Gastrocnemius medialis (tissue), 4 donors: ENCODE data around the gene MRPS2. TPM values are rescaled to one million over a fixed set of nuclear protein-coding genes. Genes with fewer than 3 reads are reported as not detected.

Source experiments
- ATAC-seq, 2 donors: fragments of 150-250 bp; one replicate each; pipeline ENCODE4 v1.9.1; 2016
- DNase-seq, 2 donors: peaks; one replicate each; pipeline ENCODE4 v3.0.0-alpha.2; 2019
- H3K27ac ChIP-seq, 4 donors: fragments of 200-600 bp; sonication (generic); 1 replicate in 1 of 4; 2 replicates in 3 of 4; pipeline ENCODE4 v1.5.1; 2016 to 2018; ENCODE audit warnings: mild to moderate bottlenecking in 2 of 4, moderate library complexity in 1 of 4
- H3K27me3 ChIP-seq, 3 donors: fragments of 200-600 bp; sonication (generic) in 2 of 3; 1 replicate in 1 of 3; 2 replicates in 2 of 3; pipeline versions ENCODE4 v1.5.1 to v1.6.0; 2016 to 2019; ENCODE audit warnings: mild to moderate bottlenecking in 1 of 3, moderate library complexity in 1 of 3
- H3K36me3 ChIP-seq, 2 donors: fragments of 200-600 bp; sonication (generic) in 1 of 2; one replicate each; pipeline ENCODE4 v1.5.1; 2017 to 2018
- H3K4me1 ChIP-seq, 2 donors: fragments of 200-600 bp; sonication (generic) in 1 of 2; one replicate each; pipeline ENCODE4 v1.5.1; 2016 to 2017; ENCODE audit warnings: mild to moderate bottlenecking in 2 of 2
- H3K4me3 ChIP-seq, 4 donors: fragments of 200-600 bp; sonication (generic) in 3 of 4; 1 replicate in 1 of 4; 2 replicates in 3 of 4; pipeline ENCODE4 v1.5.1; 2016 to 2019; ENCODE audit warnings: mild to moderate bottlenecking in 2 of 4
- H3K9me3 ChIP-seq, 3 donors: fragments of 200-600 bp; sonication (generic) in 2 of 3; 1 replicate in 1 of 3; 2 replicates in 2 of 3; pipeline ENCODE4 v1.5.1; 2016 to 2019
- POLR2A ChIP-seq, 2 donors: fragments of 450-650 bp; IDR thresholded peaks; one replicate each; pipeline ENCODE4 v1.6.1; 2017; ENCODE audit warnings: antibody characterized with exemption in 2 of 2, mild to moderate bottlenecking in 2 of 2, moderate library complexity in 2 of 2
- in situ Hi-C, 4 donors: fragments of 200-750 bp; cut with MboI; loops; one replicate each; pipeline versions ENCODE4 v1.15.0 to v1.8.0; 2017; ENCODE audit warnings: low sequenced_read_pairs in 4 of 4
- intact Hi-C: fragments of 100-400 bp; cut with DNase I; formaldehyde crosslinking; loops from one replicate; pipeline ENCODE4 v1.15.1; 2023; ENCODE audit warnings: low total_unique reads
- total RNA-seq, 4 donors: library from RNA; depleted of rRNA; stranded (reverse); fragments of >200 nt; gene quantifications; one replicate each; pipeline versions ENCODE4 v1.1.0 to v1.2.3, GENCODE V29; 2016
- TF ChIP-seq, protein P1 (sequence below), 5 experiments: fragments of 450-650 bp in 3 of 5; fragments of 200-600 bp in 2 of 5; sonication (generic) in 2 of 5; IDR thresholded peaks in 4 of 5; conservative IDR thresholded peaks in 1 of 5; 1 replicate in 4 of 5; 2 replicates in 1 of 5; pipeline ENCODE4 v1.5.1; 2016 to 2019; ENCODE audit warnings: antibody characterized with exemption in 5 of 5, mild to moderate bottlenecking in 3 of 5, moderate library complexity in 3 of 5

The MRPS2 gene
- total RNA-seq, 4 donors from 2014 or later, result 48.8 to 108 (median 69.5) TPM

- H3K27me3 ChIP-seq, result peaks cover 0 to 7% (median 0%) of the 10 kb centered on the region in 3 donors
Measured at GRCh38 chr9:135519179-135519971, 18.9 kb downstream of the MRPS2 start.

GRCh38 chr9:135520916-135521607 is 20.6 kb downstream of the MRPS2 start, which contains the start of gene LCN1:
TSS of gene LCN1 (plus strand) at chr9:135521440. CDS start at chr9:135521498, 58 bp downstream.
- intact Hi-C loops, result no loop called here
- ATAC-seq, result no peak

More at GRCh38 chr9:135519179-135519971, 18.9 kb downstream of the MRPS2 start:
- Histone ChIP-seq H3K4me3 (no peak overlapping the region), H3K4me1 (no peaks in the 10 kb centered on the region), H3K9me3 (no peaks in the 10 kb centered on the region), H3K27ac (no peak overlapping the region), H3K36me3 (no peaks in the 10 kb centered on the region)
- ATAC-seq (no peak), DNase-seq (no peak)
- in situ Hi-C loops (no loop called here), intact Hi-C loops (no loop called here)
- TF ChIP-seq, protein P1, sequence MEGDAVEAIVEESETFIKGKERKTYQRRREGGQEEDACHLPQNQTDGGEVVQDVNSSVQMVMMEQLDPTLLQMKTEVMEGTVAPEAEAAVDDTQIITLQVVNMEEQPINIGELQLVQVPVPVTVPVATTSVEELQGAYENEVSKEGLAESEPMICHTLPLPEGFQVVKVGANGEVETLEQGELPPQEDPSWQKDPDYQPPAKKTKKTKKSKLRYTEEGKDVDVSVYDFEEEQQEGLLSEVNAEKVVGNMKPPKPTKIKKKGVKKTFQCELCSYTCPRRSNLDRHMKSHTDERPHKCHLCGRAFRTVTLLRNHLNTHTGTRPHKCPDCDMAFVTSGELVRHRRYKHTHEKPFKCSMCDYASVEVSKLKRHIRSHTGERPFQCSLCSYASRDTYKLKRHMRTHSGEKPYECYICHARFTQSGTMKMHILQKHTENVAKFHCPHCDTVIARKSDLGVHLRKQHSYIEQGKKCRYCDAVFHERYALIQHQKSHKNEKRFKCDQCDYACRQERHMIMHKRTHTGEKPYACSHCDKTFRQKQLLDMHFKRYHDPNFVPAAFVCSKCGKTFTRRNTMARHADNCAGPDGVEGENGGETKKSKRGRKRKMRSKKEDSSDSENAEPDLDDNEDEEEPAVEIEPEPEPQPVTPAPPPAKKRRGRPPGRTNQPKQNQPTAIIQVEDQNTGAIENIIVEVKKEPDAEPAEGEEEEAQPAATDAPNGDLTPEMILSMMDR (IDR thresholded peaks at IDR 0.05 in 4 of 5, conservative IDR thresholded peaks at IDR 0.05 in 1 of 5), result no peak
- TF ChIP-seq POLR2A (IDR thresholded peaks at IDR 0.05), result no peak

DNA sequence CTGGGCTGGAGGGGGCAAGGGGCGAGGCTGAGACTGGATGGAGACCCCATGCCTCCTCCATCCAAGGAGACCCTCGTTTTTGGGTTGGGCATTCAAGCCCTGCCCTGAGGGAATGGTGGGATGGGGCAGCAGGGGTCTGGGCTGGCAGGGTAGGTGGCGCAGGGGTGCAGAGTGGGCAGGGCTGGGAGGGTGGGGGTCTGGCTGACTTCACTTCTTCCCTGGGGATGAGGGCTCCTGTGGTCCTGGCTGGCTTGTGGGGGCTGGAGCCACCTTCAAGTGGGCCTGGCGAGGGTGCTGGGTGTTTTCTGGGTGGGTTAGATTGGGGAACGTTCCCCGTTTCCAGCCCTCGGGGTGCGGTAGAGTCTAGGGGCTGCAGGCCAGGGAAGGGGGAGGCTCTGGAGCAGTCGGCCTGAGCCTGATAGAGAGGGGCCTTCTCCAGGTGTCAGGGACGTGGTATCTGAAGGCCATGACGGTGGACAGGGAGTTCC is 21.2 kb downstream of the MRPS2 start:
- no peak for DNase-seq
- no peaks in the 10 kb centered on the region for H3K36me3 ChIP-seq
- TF ChIP-seq, protein P1 (IDR thresholded peaks at IDR 0.05 in 4 of 5, conservative IDR thresholded peaks at IDR 0.05 in 1 of 5), result no peak
- no peak for TF ChIP-seq POLR2A (IDR thresholded peaks at IDR 0.05)
- peaks cover 0 to 7% (median 0%) of the 10 kb centered on the region in 3 donors for H3K27me3 ChIP-seq
- no peak overlapping the region for H3K4me3 ChIP-seq
- H3K27ac ChIP-seq, result no peak overlapping the region
- H3K4me1 ChIP-seq, result no peaks in the 10 kb centered on the region
- intact Hi-C loops, result no loop called here
- in situ Hi-C loops, result no loop called here
- no peaks in the 10 kb centered on the region for H3K9me3 ChIP-seq
- no peak for ATAC-seq

More at GRCh38 chr9:135520916-135521607, 20.6 kb downstream of the MRPS2 start, which contains the start of gene LCN1:
- TF ChIP-seq POLR2A (IDR thresholded peaks at IDR 0.05), result no peak
- TF ChIP-seq, protein P1 (IDR thresholded peaks at IDR 0.05 in 4 of 5, conservative IDR thresholded peaks at IDR 0.05 in 1 of 5), result no peak
- no peak within 1 kb of the TSS for H3K27ac ChIP-seq
- in situ Hi-C loops, result no loop called here
- H3K4me1 ChIP-seq, result no peaks in the 10 kb centered on the region
- H3K4me3 ChIP-seq, result no peak within 1 kb of the TSS
- peaks cover 0 to 7% (median 0%) of the 10 kb centered on the region in 3 donors for H3K27me3 ChIP-seq
- H3K36me3 ChIP-seq, result no peaks in the 10 kb centered on the region
- no peak for DNase-seq
- H3K9me3 ChIP-seq, result no peaks in the 10 kb centered on the region

DNA sequence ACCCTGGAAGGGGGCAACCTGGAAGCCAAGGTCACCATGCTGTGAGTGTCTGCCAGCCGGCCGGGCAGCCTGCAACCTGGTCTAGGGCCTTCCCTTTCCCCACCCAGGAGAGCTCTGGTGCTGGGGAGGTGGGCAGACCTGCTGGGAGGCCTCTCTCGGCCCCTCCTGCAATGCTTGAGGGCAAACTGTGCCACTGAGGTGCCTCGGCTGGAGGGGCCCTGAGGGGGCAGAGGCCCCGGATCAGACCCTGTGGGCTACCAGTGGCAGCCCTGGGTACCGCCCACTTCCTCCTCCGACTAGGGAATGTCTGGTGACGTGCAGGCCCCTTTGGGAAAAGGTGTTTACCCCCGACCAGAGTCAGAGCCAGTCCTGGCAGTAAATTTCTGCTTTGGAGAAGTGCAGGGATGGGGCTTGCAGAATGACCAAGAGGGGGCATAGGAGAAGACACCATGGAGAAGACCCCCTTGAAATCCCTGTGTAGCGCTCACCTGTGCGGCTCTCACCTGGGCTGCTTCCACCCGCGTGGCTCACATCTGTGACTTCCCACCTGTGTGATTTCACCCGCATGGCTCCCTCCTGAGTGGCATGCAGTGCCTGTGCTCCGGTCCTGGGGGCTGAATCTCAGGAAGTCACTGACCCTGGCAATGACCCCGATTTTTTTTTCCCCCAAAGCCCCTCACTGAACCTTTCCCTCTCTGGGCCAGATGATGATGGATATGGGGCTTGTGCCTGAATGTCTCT is 21.8 kb downstream of the MRPS2 start:
- intact Hi-C loops, result no loop called here
- no peak for ATAC-seq
- peaks cover 0 to 7% (median 0%) of the 10 kb centered on the region in 3 donors for H3K27me3 ChIP-seq
- no peak for TF ChIP-seq POLR2A (IDR thresholded peaks at IDR 0.05)
- TF ChIP-seq, protein P1 (IDR thresholded peaks at IDR 0.05 in 4 of 5, conservative IDR thresholded peaks at IDR 0.05 in 1 of 5), result no peak
- H3K4me1 ChIP-seq, result no peaks in the 10 kb centered on the region
- no peak overlapping the region for H3K4me3 ChIP-seq
- H3K27ac ChIP-seq, result no peak overlapping the region
- DNase-seq, result no peak
- H3K9me3 ChIP-seq, result no peaks in the 10 kb centered on the region
- no peaks in the 10 kb centered on the region for H3K36me3 ChIP-seq
- in situ Hi-C loops, result no loop called here
